ENCODE results near the gene NRARP. TPM values are rescaled to one million over a fixed set of nuclear protein-coding genes. Genes with fewer than 3 reads are reported as not detected.

The NRARP gene
- total and polyA plus RNA-seq, 2 of the 13 experiments (the other 11 are each of a cell fraction or from before 2014, with no cell fraction given) = 0.22 to 0.46 TPM

- TF ChIP-seq ZBTB46 (CRISPR knock-in tag; IDR thresholded peaks at IDR 0.05; ENCODE audit: borderline replicate concordance) = no peak
- no peak for TF ChIP-seq MTF2 (CRISPR knock-in tag; IDR thresholded peaks at IDR 0.05; ENCODE audit: borderline replicate concordance)
- TF ChIP-seq MYC (CRISPR knock-in tag; IDR thresholded peaks at IDR 0.05; ENCODE audit: borderline replicate concordance) = peak; percentile 35
- no peak for TF ChIP-seq ZNF580 (CRISPR knock-in tag; IDR thresholded peaks at IDR 0.05; ENCODE audit: borderline replicate concordance, low read depth)
- no peak for TF ChIP-seq ZNF740 (CRISPR knock-in tag; IDR thresholded peaks at IDR 0.05)
- no peak for TF ChIP-seq ZNF609 (CRISPR knock-in tag; IDR thresholded peaks at IDR 0.05; ENCODE audit: borderline replicate concordance)
- no peak for TF ChIP-seq CC2D1A (CRISPR knock-in tag; IDR thresholded peaks at IDR 0.05)
- TF ChIP-seq DR1 (CRISPR knock-in tag; IDR thresholded peaks at IDR 0.05) = peak; percentile 67; the same call in 1 of the 2 replicates
- no peak for TF ChIP-seq PAF1 (CRISPR knock-in tag; IDR thresholded peaks at IDR 0.05)
- no peak for TF ChIP-seq ELK4 (CRISPR knock-in tag; IDR thresholded peaks at IDR 0.05; ENCODE audit: borderline replicate concordance)
- TF ChIP-seq MLX (CRISPR knock-in tag; IDR thresholded peaks at IDR 0.05) = no peak
- no peak for TF ChIP-seq PRDM10 (CRISPR knock-in tag; IDR thresholded peaks at IDR 0.05; ENCODE audit: low read depth)
- TF ChIP-seq SNRNP70 (IDR thresholded peaks at IDR 0.05; ENCODE audit: low read depth, low read length) = no peak
- no peak for TF ChIP-seq NFRKB (IDR thresholded peaks at IDR 0.05)
- TF ChIP-seq ZNF10 (CRISPR knock-in tag; IDR thresholded peaks at IDR 0.05; ENCODE audit: borderline replicate concordance, low read depth) = no peak
Observed at GRCh38 chr9:137254624-137255447, 47.2 kb downstream of the NRARP start, which contains the start of gene NELFB (continued).
